ENCODE data around the gene MIB2. TPM values are rescaled to one million over a fixed set of nuclear protein-coding genes. Genes with fewer than 3 reads are reported as not detected.

The MIB2 gene
- total and polyA plus RNA-seq, 2 experiments from 2014 or later: 47.5 to 75.3 TPM

DNA sequence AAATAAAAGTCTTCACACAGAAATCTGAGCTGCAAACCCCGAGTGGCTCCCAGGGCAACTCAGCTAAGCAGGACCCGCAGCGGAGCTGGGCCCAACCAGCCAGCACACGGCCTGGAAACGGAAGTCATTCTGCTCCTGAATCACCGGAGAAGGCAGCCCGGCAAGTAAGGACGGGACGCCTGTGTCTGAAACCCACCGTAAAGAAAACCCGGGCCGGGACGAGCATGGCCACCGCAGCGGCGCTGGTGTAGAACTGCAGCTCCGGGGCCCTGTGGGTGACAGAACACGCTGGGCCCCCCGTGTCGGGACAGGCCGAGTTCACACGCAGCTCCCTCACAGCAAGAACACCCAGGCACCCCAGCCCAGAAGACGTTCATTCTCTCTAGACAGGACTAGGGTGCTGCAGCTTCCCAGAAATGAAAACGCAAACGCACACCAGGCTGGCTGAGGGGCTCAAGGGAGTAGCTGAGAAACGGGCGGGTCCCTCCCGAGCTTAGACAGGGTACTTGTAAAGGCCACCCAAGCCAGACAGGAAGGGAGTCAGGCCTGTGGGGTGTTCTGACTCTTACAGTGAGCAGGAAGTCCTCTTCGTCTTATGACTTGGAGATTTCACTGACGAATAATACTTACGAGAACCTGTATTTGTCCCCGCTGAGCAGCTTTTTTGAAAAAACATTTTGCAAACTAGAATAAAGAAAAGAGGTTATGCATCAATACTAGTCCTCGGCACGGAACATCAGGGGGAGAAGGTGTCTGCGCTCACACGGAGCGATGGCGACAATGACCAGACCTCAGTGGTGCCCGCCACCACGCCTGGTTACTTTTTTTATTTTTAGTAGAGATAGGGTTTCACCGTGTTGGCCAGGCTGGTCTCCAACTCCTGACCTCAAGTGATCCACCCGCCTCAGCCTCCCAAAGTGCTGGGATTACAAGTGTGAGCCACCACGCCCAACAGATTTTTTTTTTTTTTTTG, 54.5 kb downstream of the MIB2 start:
- H3K27me3 ChIP-seq: no peaks in the 10 kb centered on the region
- no peak overlapping the region for H2AFZ ChIP-seq
- H3K9me3 ChIP-seq (ENCODE audit: low read depth): no peaks in the 10 kb centered on the region
- no peaks in the 10 kb centered on the region for H3K36me3 ChIP-seq (replicated peaks; ENCODE audit: insufficient read depth, low read depth)
- no peak overlapping the region for H3K4me2 ChIP-seq
- peaks cover 2% of the 10 kb centered on the region for H3K79me2 ChIP-seq
- no peak overlapping the region for H3K27ac ChIP-seq
- TF ChIP-seq EZH2 (IDR thresholded peaks at IDR 0.05; ENCODE audit: borderline replicate concordance) (no peak), EZH2phosphoT487 (IDR thresholded peaks at IDR 0.05; ENCODE audit: low read depth, severe bottlenecking, unreplicated experiment) (no peak)
- TF ChIP-seq, protein P1, sequence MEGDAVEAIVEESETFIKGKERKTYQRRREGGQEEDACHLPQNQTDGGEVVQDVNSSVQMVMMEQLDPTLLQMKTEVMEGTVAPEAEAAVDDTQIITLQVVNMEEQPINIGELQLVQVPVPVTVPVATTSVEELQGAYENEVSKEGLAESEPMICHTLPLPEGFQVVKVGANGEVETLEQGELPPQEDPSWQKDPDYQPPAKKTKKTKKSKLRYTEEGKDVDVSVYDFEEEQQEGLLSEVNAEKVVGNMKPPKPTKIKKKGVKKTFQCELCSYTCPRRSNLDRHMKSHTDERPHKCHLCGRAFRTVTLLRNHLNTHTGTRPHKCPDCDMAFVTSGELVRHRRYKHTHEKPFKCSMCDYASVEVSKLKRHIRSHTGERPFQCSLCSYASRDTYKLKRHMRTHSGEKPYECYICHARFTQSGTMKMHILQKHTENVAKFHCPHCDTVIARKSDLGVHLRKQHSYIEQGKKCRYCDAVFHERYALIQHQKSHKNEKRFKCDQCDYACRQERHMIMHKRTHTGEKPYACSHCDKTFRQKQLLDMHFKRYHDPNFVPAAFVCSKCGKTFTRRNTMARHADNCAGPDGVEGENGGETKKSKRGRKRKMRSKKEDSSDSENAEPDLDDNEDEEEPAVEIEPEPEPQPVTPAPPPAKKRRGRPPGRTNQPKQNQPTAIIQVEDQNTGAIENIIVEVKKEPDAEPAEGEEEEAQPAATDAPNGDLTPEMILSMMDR (IDR thresholded peaks at IDR 0.05; ENCODE audit: poor library complexity): no peak
- 96% methylated on average over 43 of the region's 43 CpGs for WGBS (ENCODE audit: low lambda C conversion rate, missing lambda C conversion rate)
- H3K9me2 ChIP-seq (replicated peaks; ENCODE audit: insufficient read depth): no peaks in the 10 kb centered on the region
- no peaks in the 10 kb centered on the region for H4K20me1 ChIP-seq (ENCODE audit: insufficient read depth, poor library complexity, severe bottlenecking)
- no peaks in the 10 kb centered on the region for H3K4me1 ChIP-seq (ENCODE audit: insufficient read depth)
- no peak for DNase-seq (ENCODE audit: low spot score)
- H3K4me3 ChIP-seq: no peak overlapping the region

DNA sequence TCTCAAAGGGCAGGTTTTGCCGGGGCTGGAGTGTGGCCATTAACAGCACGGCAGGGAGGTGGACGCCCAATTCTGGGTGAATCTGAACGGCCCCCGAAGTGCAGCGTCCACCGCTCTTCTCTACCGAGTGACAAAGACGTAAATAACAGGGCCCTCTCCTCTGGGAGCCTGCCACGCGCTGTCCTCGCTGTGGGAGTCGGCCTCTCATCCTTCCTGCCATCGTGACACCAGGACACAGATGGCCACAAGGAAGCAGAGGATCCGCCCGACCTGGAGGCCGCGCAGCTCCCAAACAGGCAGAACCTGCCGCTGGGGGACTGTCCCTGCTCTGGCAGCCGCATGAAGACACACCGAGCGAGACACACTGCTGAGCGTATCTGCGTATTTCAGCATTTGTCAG, 55.6 kb downstream of the MIB2 start:
- Histone ChIP-seq H3K27ac (no peak overlapping the region), H3K36me3 (replicated peaks; ENCODE audit: insufficient read depth, low read depth) (no peaks in the 10 kb centered on the region)
- WGBS (ENCODE audit: low lambda C conversion rate, missing lambda C conversion rate): 96% methylated on average over 24 of the region's 24 CpGs

DNA sequence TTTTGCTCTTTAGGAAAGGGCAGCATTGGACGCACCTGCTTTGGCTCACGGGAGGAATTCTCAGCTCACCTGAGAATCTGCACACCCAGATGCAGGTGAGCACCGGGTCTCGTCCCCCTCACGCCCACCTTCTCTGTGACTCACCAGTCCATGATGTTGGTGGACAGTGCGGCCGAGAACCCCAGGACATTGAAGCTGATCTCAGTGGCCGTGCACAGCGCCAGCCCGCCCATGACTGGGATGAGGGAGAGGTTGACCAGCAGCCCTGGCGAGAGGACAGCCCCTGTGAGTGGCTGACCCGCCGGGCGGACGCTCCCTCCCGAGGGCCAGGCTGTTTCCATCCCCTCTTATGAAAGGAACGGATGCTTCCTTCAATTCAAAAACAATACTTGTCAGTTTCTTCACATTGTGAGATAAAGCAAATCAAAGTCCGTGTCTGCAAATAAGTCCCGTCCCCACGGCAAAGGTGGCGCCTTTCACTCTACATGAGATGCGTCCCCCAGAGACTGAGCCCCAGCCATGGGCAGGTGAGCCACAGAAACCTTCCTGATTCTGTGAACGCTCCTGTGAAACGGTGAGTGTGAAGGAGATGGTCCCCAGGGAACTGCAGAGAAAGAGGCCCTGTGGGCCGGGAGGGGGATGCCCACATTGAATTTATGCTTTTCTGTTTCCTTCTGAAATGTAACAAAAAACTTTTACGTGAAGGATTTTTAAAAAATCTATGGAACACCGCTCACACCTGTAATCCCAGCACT, 56.2 kb downstream of the MIB2 start:
- H4K20me1 ChIP-seq (ENCODE audit: insufficient read depth, poor library complexity, severe bottlenecking): no peaks in the 10 kb centered on the region
- no peak overlapping the region for H2AFZ ChIP-seq
- TF ChIP-seq, protein P1 (IDR thresholded peaks at IDR 0.05; ENCODE audit: poor library complexity): no peak
- no peak for TF ChIP-seq EZH2phosphoT487 (IDR thresholded peaks at IDR 0.05; ENCODE audit: low read depth, severe bottlenecking, unreplicated experiment)
- no peak for TF ChIP-seq EZH2 (IDR thresholded peaks at IDR 0.05; ENCODE audit: borderline replicate concordance)
- H3K79me2 ChIP-seq: peaks cover 2% of the 10 kb centered on the region
- H3K36me3 ChIP-seq (replicated peaks; ENCODE audit: insufficient read depth, low read depth): no peaks in the 10 kb centered on the region
- no peak overlapping the region for H3K27ac ChIP-seq
- no peak overlapping the region for H3K4me2 ChIP-seq
- no peaks in the 10 kb centered on the region for H3K27me3 ChIP-seq
- H3K4me1 ChIP-seq (ENCODE audit: insufficient read depth): no peaks in the 10 kb centered on the region
- 90% methylated on average over 27 of the region's 27 CpGs for WGBS (ENCODE audit: low lambda C conversion rate, missing lambda C conversion rate)
- no peaks in the 10 kb centered on the region for H3K9me3 ChIP-seq (ENCODE audit: low read depth)
- no peak for DNase-seq (ENCODE audit: low spot score)
- H3K9me2 ChIP-seq (replicated peaks; ENCODE audit: insufficient read depth): no peaks in the 10 kb centered on the region
- H3K4me3 ChIP-seq: no peak overlapping the region

More for the DNA sequence above, 55.6 kb downstream of the MIB2 start:
- no peaks in the 10 kb centered on the region for H3K9me3 ChIP-seq (ENCODE audit: low read depth)
- DNase-seq (ENCODE audit: low spot score): no peak
- H3K9me2 ChIP-seq (replicated peaks; ENCODE audit: insufficient read depth): no peaks in the 10 kb centered on the region
- TF ChIP-seq EZH2 (IDR thresholded peaks at IDR 0.05; ENCODE audit: borderline replicate concordance) (no peak), EZH2phosphoT487 (IDR thresholded peaks at IDR 0.05; ENCODE audit: low read depth, severe bottlenecking, unreplicated experiment) (no peak)
- TF ChIP-seq, protein P1 (IDR thresholded peaks at IDR 0.05; ENCODE audit: poor library complexity): no peak
- H3K4me1 ChIP-seq (ENCODE audit: insufficient read depth): no peaks in the 10 kb centered on the region
- peaks cover 2% of the 10 kb centered on the region for H3K79me2 ChIP-seq
- H3K27me3 ChIP-seq: no peaks in the 10 kb centered on the region
- no peak overlapping the region for H2AFZ ChIP-seq
- H4K20me1 ChIP-seq (ENCODE audit: insufficient read depth, poor library complexity, severe bottlenecking): no peaks in the 10 kb centered on the region
- H3K4me2 ChIP-seq: no peak overlapping the region
- H3K4me3 ChIP-seq: no peak overlapping the region

All from hepatocyte (in vitro differentiated cells).